ENCODE measurements around the gene RGS3. TPM values are rescaled to one million over a fixed set of nuclear protein-coding genes. Genes with fewer than 3 reads are reported as not detected.

Gene RGS3
- total RNA-seq, 1 donor from 2014 or later: 110 TPM

GRCh38 chr9:113583511-113584427 is 120.2 kb downstream of the RGS3 start:
- no peak for DNase-seq (ENCODE audit: low read depth)

GRCh38 chr9:113584428-113585084 is 121.0 kb downstream of the RGS3 start:
- no peak for DNase-seq (ENCODE audit: low read depth)

GRCh38 chr9:113585085-113585442 is 121.5 kb downstream of the RGS3 start:
- no peak for DNase-seq (ENCODE audit: low read depth)

- no peak for DNase-seq (ENCODE audit: low read depth)
Observed at GRCh38 chr9:113585555-113585954, 122.0 kb downstream of the RGS3 start.

DNA sequence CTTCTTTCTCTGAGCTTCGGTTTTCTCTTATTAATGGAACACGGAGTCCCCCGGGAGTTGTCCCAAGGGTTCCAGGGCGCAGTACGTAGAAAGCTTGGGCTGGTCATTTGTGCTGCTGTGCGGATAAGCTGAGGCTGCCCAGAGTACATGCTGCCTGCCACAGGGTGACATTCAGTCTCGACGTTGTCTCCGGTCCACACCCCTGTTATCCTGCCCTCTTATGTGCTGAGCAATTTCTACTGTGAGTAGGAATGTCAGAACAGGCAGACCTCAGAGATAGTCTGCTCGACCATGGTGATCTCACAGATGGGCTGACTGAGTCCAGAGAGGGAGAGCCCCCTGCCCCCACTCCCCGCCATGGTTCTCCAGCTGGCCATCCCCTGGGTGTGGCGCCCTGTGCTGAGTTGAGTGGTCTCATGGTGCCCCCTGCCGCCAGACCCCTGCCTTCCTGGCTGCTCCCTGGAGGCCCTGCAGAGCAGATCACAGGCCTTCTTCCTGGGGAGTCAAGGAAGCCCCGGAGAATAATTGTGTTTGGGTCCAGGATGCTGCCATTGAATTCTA is 124.0 kb downstream of the RGS3 start:
- DNase-seq (ENCODE audit: low read depth): peak; percentile 45

DNA sequence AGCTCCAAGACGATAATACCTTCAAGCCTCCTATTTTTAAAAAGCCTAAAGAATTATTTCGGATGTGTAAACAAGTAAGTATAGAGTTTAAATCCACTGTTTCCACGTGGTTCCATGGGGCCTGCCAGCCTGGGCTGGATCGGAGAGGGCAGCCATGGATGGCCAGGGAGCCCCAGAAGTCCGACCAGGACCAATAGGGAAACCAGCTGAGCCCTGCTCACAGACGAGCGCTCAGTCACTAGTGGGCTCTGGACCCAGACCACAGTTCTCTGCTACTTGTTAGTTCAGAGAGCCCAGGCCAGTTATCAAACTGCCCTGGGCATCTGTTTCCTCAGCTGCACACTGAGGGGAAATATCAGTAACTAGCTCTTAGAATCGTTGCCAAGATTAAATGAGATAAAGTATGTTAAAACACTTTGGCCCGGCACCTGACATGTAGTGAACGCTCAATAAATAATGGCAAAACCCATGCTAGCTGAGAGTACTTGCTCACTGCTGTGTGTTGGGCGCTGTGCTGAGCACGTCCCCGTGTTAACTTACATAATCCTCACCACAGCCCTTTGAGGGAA is 124.8 kb downstream of the RGS3 start:
- no peak for DNase-seq (ENCODE audit: low read depth)

DNA sequence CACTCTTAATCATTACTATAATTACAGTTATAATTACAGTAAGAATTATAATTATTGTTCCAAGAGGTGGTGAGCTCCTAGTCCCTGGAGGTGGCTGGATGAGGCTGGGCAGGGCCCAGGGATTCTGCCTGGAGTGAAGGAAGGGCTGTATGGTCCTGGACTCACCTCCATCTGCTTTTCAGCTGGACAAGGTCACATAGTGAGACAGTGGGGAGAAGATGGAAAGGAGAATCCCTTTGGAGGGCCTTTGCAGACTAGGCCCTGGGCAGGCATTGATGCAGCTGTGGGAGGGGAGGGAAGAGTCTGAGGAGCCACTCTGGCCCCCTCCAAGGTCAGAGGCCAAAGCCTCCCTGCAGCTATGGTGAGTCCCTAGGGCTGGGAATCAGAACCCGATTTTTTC is 125.4 kb downstream of the RGS3 start:
- no peak for DNase-seq (ENCODE audit: low read depth)

- no peak for DNase-seq (ENCODE audit: low read depth)
Observed at GRCh38 chr9:113589407-113589806, 125.9 kb downstream of the RGS3 start.

GRCh38 chr9:113589890-113590289 is 126.4 kb downstream of the RGS3 start:
- DNase-seq (ENCODE audit: low read depth): peak; percentile 53

- no peak for DNase-seq (ENCODE audit: low read depth)
Observed at GRCh38 chr9:113590389-113590788, 126.9 kb downstream of the RGS3 start.

DNA sequence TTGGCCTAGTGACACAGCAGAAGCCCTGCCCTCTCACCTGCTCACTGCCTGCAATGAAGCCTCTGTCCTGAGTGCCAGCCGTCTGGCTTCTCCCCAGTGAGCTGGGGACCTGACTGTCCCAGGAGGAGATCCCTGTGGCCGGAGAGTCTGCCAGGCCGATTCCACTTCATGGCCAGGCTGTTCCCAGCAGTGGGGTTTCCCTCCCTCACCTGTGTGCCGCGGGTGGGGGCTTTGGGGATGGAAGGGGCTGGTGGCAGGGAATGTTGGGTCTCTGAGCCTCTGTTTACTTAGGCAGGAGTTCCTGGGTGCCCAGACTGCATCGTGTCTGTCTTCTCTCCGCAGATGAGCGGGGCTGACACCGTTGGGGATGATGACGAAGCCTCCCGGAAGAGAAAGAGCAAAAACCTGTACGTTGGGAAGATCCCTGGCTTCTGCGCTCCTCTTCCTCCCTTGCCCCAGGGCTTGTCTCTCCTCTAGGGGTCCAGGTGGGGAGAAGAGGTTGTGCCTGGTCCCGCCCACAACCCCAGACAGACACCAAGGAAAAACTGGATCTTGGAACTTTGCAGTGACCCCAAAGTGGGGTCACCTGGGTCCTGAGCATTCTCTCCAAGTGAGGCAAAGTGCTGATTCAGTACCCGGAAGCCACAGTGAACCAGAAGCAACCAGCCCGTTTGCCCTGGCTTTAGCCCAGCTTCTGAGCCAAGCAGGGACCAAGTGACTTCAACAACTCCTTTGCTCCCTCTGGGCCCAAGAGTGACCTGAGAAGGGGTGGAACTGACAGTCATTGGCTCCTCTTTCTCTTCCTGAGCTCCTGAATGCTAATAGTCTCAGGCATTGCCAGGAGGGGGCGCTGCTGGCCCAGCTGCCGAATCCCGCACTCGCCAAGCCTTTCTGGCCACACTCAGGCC is 127.7 kb downstream of the RGS3 start:
- peak; percentile 81 for DNase-seq (ENCODE audit: low read depth)

DNA sequence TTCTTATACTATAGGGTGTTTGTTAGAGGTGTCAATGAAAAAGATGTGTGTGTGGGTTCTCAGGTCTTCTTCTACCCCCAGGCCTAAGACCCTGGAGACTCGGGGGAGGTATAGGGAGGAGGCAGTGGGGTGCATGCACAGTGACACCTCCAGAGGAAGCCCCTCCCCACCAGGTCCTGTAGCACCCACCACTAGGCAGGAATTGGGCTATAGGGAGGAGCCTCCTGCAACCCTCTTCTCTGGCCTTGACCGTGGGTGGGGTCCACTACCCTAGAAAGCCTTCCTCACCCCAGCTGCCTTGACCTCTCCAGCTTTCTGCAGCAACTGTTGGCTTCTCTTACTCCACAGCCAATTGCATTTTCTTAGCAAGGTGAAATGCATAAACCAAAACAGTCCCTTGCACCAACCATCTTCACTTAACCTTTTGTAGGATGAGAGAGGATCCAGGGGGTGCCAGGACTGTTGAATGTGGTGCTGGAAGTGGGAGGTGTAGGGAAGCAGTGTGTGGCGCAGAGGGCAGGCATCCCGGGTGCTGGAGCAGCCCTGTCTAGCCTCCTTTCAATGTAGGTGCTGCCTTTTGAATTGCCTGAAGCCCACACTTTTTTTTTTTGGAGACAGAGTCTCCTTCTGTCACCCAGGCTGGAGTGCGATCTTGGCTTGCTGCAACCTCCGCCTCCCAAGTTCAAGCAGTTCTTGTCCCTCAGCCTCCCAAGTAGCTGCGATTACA is 128.5 kb downstream of the RGS3 start:
- no peak for DNase-seq (ENCODE audit: low read depth)

GRCh38 chr9:113592876-113593575 is 129.5 kb downstream of the RGS3 start:
- no peak for DNase-seq (ENCODE audit: low read depth)

- DNase-seq (ENCODE audit: low read depth): peak; percentile 99
Observed at GRCh38 chr9:113593682-113594281, 130.3 kb downstream of the RGS3 start.

- peak; percentile 53 for DNase-seq (ENCODE audit: low read depth)
Observed at GRCh38 chr9:113594484-113595299, 131.2 kb downstream of the RGS3 start.

DNA sequence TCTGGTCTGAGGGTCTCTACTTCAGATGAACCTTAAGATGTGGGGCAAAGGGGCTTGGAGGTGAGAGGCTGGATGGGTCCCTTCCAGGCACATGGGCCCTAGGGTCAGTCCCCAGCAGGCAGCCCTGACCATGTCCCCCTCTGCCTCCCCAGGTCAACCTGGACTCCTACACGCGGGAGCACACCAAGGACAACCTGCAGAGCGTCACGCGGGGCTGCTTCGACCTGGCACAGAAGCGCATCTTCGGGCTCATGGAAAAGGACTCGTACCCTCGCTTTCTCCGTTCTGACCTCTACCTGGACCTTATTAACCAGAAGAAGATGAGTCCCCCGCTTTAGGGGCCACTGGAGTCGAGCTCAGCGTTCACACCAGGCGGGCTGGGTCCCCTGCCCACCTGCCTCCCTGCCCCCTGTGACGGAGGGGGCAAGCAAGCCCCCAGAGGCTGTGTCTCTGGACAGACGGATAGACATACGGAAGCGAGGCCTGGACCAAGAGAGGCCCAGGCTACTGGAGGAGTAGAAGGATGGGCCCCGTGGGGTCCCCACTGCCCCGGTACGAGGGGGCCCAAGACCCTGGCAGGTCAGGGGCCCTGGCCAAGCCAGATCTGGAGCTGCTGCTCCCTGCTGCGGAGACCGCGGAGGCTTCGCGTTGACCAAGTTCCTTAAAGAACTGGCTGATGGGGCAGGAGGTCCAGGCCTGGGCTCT is 133.2 kb downstream of the RGS3 start:
- no peak for DNase-seq (ENCODE audit: low read depth)

GRCh38 chr9:113597390-113598241 is 134.1 kb downstream of the RGS3 start:
- DNase-seq (ENCODE audit: low read depth): no peak
